ENCODE results near the gene OTUD7B. TPM values are rescaled to one million over a fixed set of nuclear protein-coding genes. Genes with fewer than 3 reads are reported as not detected.
A peak's percentile ranks its signal among the peaks of the same experiment; 100 is the strongest.

Gene OTUD7B
- total and polyA plus RNA-seq, 2 of the 8 experiments (the other 6 are each of a cell fraction or from before 2014, with no cell fraction given) = 4.2 to 21.5 TPM

GRCh38 chr1:149934356-149934755 lies 76.2 kb downstream of the OTUD7B start:
- Histone ChIP-seq H4K20me1 (replicated peaks in 1 of 2; ENCODE audit: control insufficient read depth in 1 of 2, insufficient read depth in 2 of 2, low read length in 2 of 2) (no peaks in the 10 kb centered on the region), H3K27me3 (replicated peaks in 1 of 4; ENCODE audit: control insufficient read depth in 3 of 4, extremely low read depth in 1 of 4, insufficient read depth in 3 of 4, low read length in 3 of 4) (no peaks in the 10 kb centered on the region), H3K36me3 (ENCODE audit: control insufficient read depth in 2 of 4, insufficient read depth in 4 of 4, low read length in 3 of 4) (no peaks in the 10 kb centered on the region), H2BK12ac (ENCODE audit: low read depth, low read length) (no peak overlapping the region), H2BK120ac (replicated peaks; ENCODE audit: low read depth, low read length) (no peak overlapping the region), H2BK5ac (ENCODE audit: low read depth, low read length) (no peak overlapping the region), H3K23ac (ENCODE audit: insufficient read length) (no peak overlapping the region), H2BK15ac (ENCODE audit: low read length) (peak overlapping the region; percentile 90; the same call in 1 of the 2 replicates), H3K4ac (replicated peaks; ENCODE audit: insufficient read length, low read depth, low read length) (no peak overlapping the region), H4K8ac (ENCODE audit: extremely low read depth, insufficient read depth, low read length) (no peak overlapping the region), H3K56ac (replicated peaks; ENCODE audit: insufficient read length, low read depth, low read length) (no peak overlapping the region), H3K4me3 (ENCODE audit: extremely low read depth in 1 of 4, insufficient read depth in 2 of 4, low read depth in 3 of 4, low read length in 4 of 4) (no peak overlapping the region), H3K9ac (replicated peaks in 1 of 4; ENCODE audit: extremely low read depth in 1 of 4, low read depth in 3 of 4, low read length in 3 of 4) (no peak overlapping the region), H4K91ac (replicated peaks; ENCODE audit: insufficient read length, low read length) (no peak overlapping the region), H3K79me1 (ENCODE audit: low read depth, low read length) (no peaks in the 10 kb centered on the region), H2AK5ac (ENCODE audit: low read depth, low read length) (no peak overlapping the region), H3K23me2 (ENCODE audit: low read depth, low read length) (peaks cover 2% of the 10 kb centered on the region; the same call in 1 of the 2 replicates), H3K4me1 (replicated peaks in 1 of 4; ENCODE audit: control insufficient read depth in 3 of 4, insufficient read depth in 4 of 4, low read length in 3 of 4) (peaks cover 5 to 16% (median 11%) of the 10 kb centered on the region in 4 experiments; a peak in 6 of 7 replicates), H3K27ac (ENCODE audit: low read depth, low read length) (no peak overlapping the region), H3K18ac (ENCODE audit: extremely low read depth, low read length) (no peak overlapping the region), H2BK20ac (ENCODE audit: low read length) (no peak overlapping the region), H2AFZ (ENCODE audit: low read length) (no peak overlapping the region), H3K14ac (ENCODE audit: insufficient read length) (no peak overlapping the region), H4K5ac (ENCODE audit: insufficient read length, low read depth, low read length) (no peak overlapping the region), H3K79me2 (ENCODE audit: control insufficient read depth in 1 of 2, insufficient read depth in 2 of 2, low read length in 2 of 2) (no peaks in the 10 kb centered on the region), H3K9me3 (ENCODE audit: insufficient read depth in 2 of 2, low read depth in 1 of 2, low read length in 1 of 2) (no peaks in the 10 kb centered on the region), H3K4me2 (ENCODE audit: insufficient read depth in 1 of 2, low read depth in 2 of 2, low read length in 2 of 2) (no peak overlapping the region)
- FAIRE-seq (no peak), DNase-seq (ENCODE audit: low read depth in 1 of 2, low spot score in 2 of 2) (no peak)
- CTCF ChIA-PET (ENCODE audit: partially characterized antibody) = interaction anchor here (1.4 kb wide), 2 partner anchors 8 to 27 kb away, joined by 3 to 4 read pairs; no protein-coding TSS in a partner anchor
- 85% methylated on average over 2 of the region's 2 CpGs; no CpG with 5 or more reads in 1 of the 2 experiments for whole genome bisulfite sequencing, 2 experiments (ENCODE audit: extremely low coverage in 1 of 2, insufficient coverage in 1 of 2, insufficient read length in 1 of 2, insufficient replicate concordance in 2 of 2, low coverage in 1 of 2, low lambda C conversion rate in 2 of 2, missing lambda C conversion rate in 1 of 2)
- POLR2A ChIA-PET (ENCODE audit: partially characterized antibody) = interaction anchor here (3.7 kb wide), 1 partner anchor 47 kb away, joined by 20 read pairs; a partner anchor contains a TSS
- TF ChIP-seq EP300 (IDR thresholded peaks at IDR 0.05; ENCODE audit: borderline replicate concordance in 1 of 2, low read depth in 2 of 2, low read length in 2 of 2) (no peak), CBX5 (IDR thresholded peaks at IDR 0.05; ENCODE audit: low read depth, low read length) (no peak), TAF1 (IDR thresholded peaks at IDR 0.05; ENCODE audit: low read depth, low read length) (no peak), ZNF274 (IDR thresholded peaks at IDR 0.05; ENCODE audit: borderline replicate concordance, extremely low read depth, low read length) (no peak), SIRT6 (IDR thresholded peaks at IDR 0.05; ENCODE audit: low read length) (no peak), CHD2 (IDR thresholded peaks at IDR 0.05; ENCODE audit: low read length) (no peak), HDAC6 (IDR thresholded peaks at IDR 0.05; ENCODE audit: low read depth, low read length) (no peak), RFX5 (IDR thresholded peaks at IDR 0.05; ENCODE audit: borderline replicate concordance, low read depth, low read length) (no peak), POLR2AphosphoS5 (IDR thresholded peaks at IDR 0.05; ENCODE audit: low read depth, low read length) (no peak), HDAC2 (IDR thresholded peaks at IDR 0.05; ENCODE audit: borderline replicate concordance in 1 of 2, low read depth in 2 of 2, low read length in 2 of 2) (no peak)
- TF ChIP-seq, protein P1, sequence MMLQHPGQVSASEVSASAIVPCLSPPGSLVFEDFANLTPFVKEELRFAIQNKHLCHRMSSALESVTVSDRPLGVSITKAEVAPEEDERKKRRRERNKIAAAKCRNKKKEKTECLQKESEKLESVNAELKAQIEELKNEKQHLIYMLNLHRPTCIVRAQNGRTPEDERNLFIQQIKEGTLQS (IDR thresholded peaks at IDR 0.05; ENCODE audit: insufficient read depth, low read depth, low read length) = no peak

All from H1 (cell line).